Endothelial cell of umbilical vein (primary cell): Measurements from ENCODE around the gene KIF26B. TPM values are rescaled to one million over a fixed set of nuclear protein-coding genes. Genes with fewer than 3 reads are reported as not detected.

Experiments used
- BruUV-seq: library from RNA; stranded (reverse); fragments of 400-500 nt; replicated peaks from 2 replicates; lab custom pipeline; 2021; lab: Mats Ljungman, UMichigan
- CTCF ChIA-PET: fragments of 300-600, 350-600 bp; sonication (Branson Sonifier 250); formaldehyde crosslinking; loops from one replicate; lab custom pipeline; 2021; ENCODE audit warnings: antibody characterized with exemption, inconsistent platforms; lab: Charles Lee
- POLR2A ChIA-PET: fragments of 300-600, 350-600 bp; sonication (Branson Sonifier 250); formaldehyde crosslinking; loops from one replicate; lab custom pipeline; 2021; ENCODE audit warnings: antibody characterized with exemption, inconsistent platforms; lab: Charles Lee
- DNase-seq: peaks from one replicate; pipeline ENCODE4 v3.0.0-alpha.2; 2011; ENCODE audit warnings: low read depth, low spot score
- FAIRE-seq: peaks from 2 replicates; lab custom pipeline; 2011; peaks lifted over from hg19 to GRCh38; lab: Jason Lieb, UNC
- H2AFZ ChIP-seq: 2 replicates; pipeline ENCODE4 v1.6.0; 2012; ENCODE audit warnings: low read depth, low read length, control low read depth, inconsistent platforms
- H3K27ac ChIP-seq: 2 replicates; pipeline ENCODE4 v1.5.1; 2011; ENCODE audit warnings: low read depth, mild to moderate bottlenecking, control low read depth, low read length, moderate library complexity; ENCODE audit not compliant: insufficient read depth
- H3K27me3 ChIP-seq, 2 experiments: 2 replicates each; pipeline versions ENCODE4 v1.6.0 to v1.6.1; 2011; ENCODE audit warnings: low read length in 2 of 2, mixed read lengths in 1 of 2; ENCODE audit not compliant: control insufficient read depth in 2 of 2, insufficient read depth in 2 of 2
- H3K36me3 ChIP-seq, 2 experiments: 2 replicates in 1 of 2; 3 replicates in 1 of 2; pipeline ENCODE4 v1.5.1; 2011; ENCODE audit warnings: low read length in 2 of 2, mild to moderate bottlenecking in 1 of 2, moderate library complexity in 1 of 2; ENCODE audit not compliant: control insufficient read depth in 2 of 2, insufficient read depth in 2 of 2; ENCODE audit errors: extremely low read depth in 1 of 2
- H3K4me1 ChIP-seq: 3 replicates; pipeline ENCODE4 v1.5.1; 2011; ENCODE audit warnings: mild to moderate bottlenecking, low read length; ENCODE audit not compliant: control insufficient read depth, insufficient read depth; ENCODE audit errors: extremely low read depth
- H3K4me2 ChIP-seq: 2 replicates; pipeline ENCODE4 v1.6.1; 2011; ENCODE audit warnings: low read length, control low read depth, mixed read lengths; ENCODE audit not compliant: insufficient read depth
- H3K4me3 ChIP-seq, 3 experiments: fragments of 200-600 bp in 1 of 3; sonication (generic), shearing (Covaris generic) in 1 of 3; replicated peaks in 1 of 3; 2 replicates each; pipeline ENCODE4 v1.5.1; 2011 to 2016; ENCODE audit warnings: control low read depth in 3 of 3, low read length in 3 of 3, mild to moderate bottlenecking in 2 of 3, inconsistent platforms in 1 of 3, low read depth in 1 of 3, moderate library complexity in 1 of 3; ENCODE audit not compliant: insufficient read depth in 1 of 3
- H3K79me2 ChIP-seq: 2 replicates; pipeline ENCODE4 v1.6.0; 2012; ENCODE audit warnings: low read length, inconsistent platforms; ENCODE audit not compliant: control insufficient read depth, insufficient read depth
- H3K9ac ChIP-seq: replicated peaks from 2 replicates; pipeline ENCODE3; 2011; ENCODE audit warnings: low read length, control low read depth; ENCODE audit not compliant: insufficient read depth; ENCODE audit errors: extremely low read depth
- H3K9me1 ChIP-seq: replicated peaks from 3 replicates; pipeline ENCODE4 v1.6.0; 2011; ENCODE audit warnings: mild to moderate bottlenecking, low read length; ENCODE audit not compliant: control insufficient read depth, insufficient read depth; ENCODE audit errors: extremely low read depth
- H3K9me3 ChIP-seq: replicated peaks from 2 replicates; pipeline ENCODE4 v1.5.1; 2012; ENCODE audit warnings: low read length, inconsistent platforms; ENCODE audit not compliant: control insufficient read depth, insufficient read depth
- H4K20me1 ChIP-seq: replicated peaks from 2 replicates; pipeline ENCODE3; 2011; ENCODE audit warnings: mild to moderate bottlenecking, low read length; ENCODE audit not compliant: control insufficient read depth, insufficient read depth; ENCODE audit errors: extremely low read depth
- EZH2 ChIP-seq: IDR thresholded peaks from 2 replicates; pipeline ENCODE4 v1.6.1; 2012; ENCODE audit warnings: borderline replicate concordance, low read depth, mild to moderate bottlenecking, moderate library complexity, low read length, inconsistent platforms; ENCODE audit not compliant: severe bottlenecking
- FOS ChIP-seq: IDR thresholded peaks from 2 replicates; pipeline ENCODE4 v1.6.1; 2011; ENCODE audit warnings: mild to moderate bottlenecking, low read length, moderate library complexity, borderline replicate concordance; ENCODE audit not compliant: insufficient read depth
- GATA2 ChIP-seq: IDR thresholded peaks from 2 replicates; pipeline ENCODE4 v1.7.0; 2011; ENCODE audit warnings: low read depth, mild to moderate bottlenecking, moderate library complexity, mixed read lengths, low read length; ENCODE audit not compliant: insufficient read length, insufficient read depth
- JUN ChIP-seq: IDR thresholded peaks from 2 replicates; pipeline ENCODE4 v1.6.1; 2011; ENCODE audit warnings: borderline replicate concordance, low read depth; ENCODE audit not compliant: insufficient read length, insufficient read depth
- MYC ChIP-seq: IDR thresholded peaks from one replicate; pipeline ENCODE4 v1.6.1; 2011; ENCODE audit warnings: mild to moderate bottlenecking, low read depth, low read length
- POLR2A ChIP-seq: IDR thresholded peaks from 2 replicates; pipeline ENCODE4 v1.6.1; 2012; ENCODE audit warnings: low read depth, mild to moderate bottlenecking, control low read depth, low read length
- POLR2AphosphoS5 ChIP-seq: IDR thresholded peaks from 2 replicates; pipeline ENCODE4 v1.6.1; 2012; ENCODE audit warnings: low read depth, mild to moderate bottlenecking, control low read depth, low read length, moderate library complexity; ENCODE audit not compliant: insufficient read depth
- dilution Hi-C: fragments of 300-500 bp; cut with MboI; formaldehyde crosslinking; loops from one replicate; pipeline ENCODE4 v1.15.0; 2019; ENCODE audit warnings: low sequenced_read_pairs; ENCODE audit not compliant: extremely low pct_ligation_motif_present
- intact Hi-C: fragments of 100-400 bp; cut with micrococcal nuclease; formaldehyde crosslinking; loops from one replicate; pipeline ENCODE4 v1.10.0; 2022
- polyA plus RNA-seq, 4 experiments: library from polyadenylated mRNA; depleted of rRNA in 3 of 4; stranded (reverse) in 3 of 4; unstranded in 1 of 4; fragments of >200 nt; gene quantifications; 2 replicates each; pipeline versions ENCODE4 v1.2.1 to v1.2.3, GENCODE V29; 2011 to 2012; ENCODE audit warnings: missing spikeins in 1 of 4
- total RNA-seq: library from RNA; stranded (reverse); gene quantifications from 2 replicates; pipeline ENCODE4 v1.2.3, GENCODE V29; 2021
- TF ChIP-seq, protein P1 (sequence below), 2 donors: IDR thresholded peaks; 1 replicate in 1 of 2; 2 replicates in 1 of 2; pipeline ENCODE4 v1.5.1; 2011; ENCODE audit warnings: low read length in 2 of 2, mild to moderate bottlenecking in 2 of 2, moderate library complexity in 2 of 2, control low read depth in 1 of 2, inconsistent platforms in 1 of 2, low read depth in 1 of 2; ENCODE audit not compliant: insufficient read depth in 1 of 2; ENCODE audit errors: extremely low read depth in 1 of 2
- TF ChIP-seq, protein P2 (sequence below): IDR thresholded peaks from 2 replicates; pipeline ENCODE4 v1.6.1; 2011; ENCODE audit not compliant: insufficient read depth, insufficient read length

Gene KIF26B
- total and polyA plus RNA-seq, 2 donors (not counting 3 experiments of a cell fraction or from before 2014, with no cell fraction given) = 0.04 to 0.49 TPM

DNA sequence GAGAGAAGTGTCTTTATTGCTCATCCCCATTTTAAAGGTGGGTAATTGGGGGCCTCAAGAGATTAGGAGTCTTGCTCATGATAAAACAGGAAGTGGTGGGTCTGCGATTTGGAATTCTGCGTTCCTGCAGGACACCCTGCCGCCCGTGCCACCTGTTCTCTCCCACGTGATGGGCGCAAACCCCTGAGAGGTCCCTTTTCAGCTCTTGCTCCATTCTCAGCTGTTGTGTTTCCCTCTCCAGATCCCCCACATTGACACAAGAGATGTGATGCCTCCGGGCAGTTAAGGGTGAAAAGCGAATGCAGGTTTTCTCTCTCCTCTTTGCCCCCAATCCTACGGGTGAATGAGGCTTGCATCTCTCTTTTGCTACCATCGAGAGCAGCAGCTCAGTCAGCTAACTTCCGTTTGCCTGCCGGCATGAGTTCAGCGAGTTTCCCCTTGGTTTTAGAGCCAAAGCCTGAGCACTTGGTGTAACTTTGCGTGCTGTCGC lies 57.5 kb downstream of the KIF26B start:
- Histone ChIP-seq H3K9me1 (no peaks in the 10 kb centered on the region), H3K79me2 (no peaks in the 10 kb centered on the region), H3K9ac (no peak overlapping the region), H4K20me1 (no peaks in the 10 kb centered on the region), H3K36me3 (no peaks in the 10 kb centered on the region), H3K27ac (no peak overlapping the region), H2AFZ (no peak overlapping the region), H3K27me3 (no peaks in the 10 kb centered on the region), H3K4me3 (no peak overlapping the region), H3K9me3 (no peaks in the 10 kb centered on the region), H3K4me1 (no peaks in the 10 kb centered on the region), H3K4me2 (no peak overlapping the region)
- POLR2A ChIA-PET = no interaction called here
- BruUV-seq = no TSS peak
- CTCF ChIA-PET = no interaction called here
- FAIRE-seq = no peak
- TF ChIP-seq JUN (no peak), POLR2AphosphoS5 (no peak), FOS (no peak), EZH2 (no peak), GATA2 (no peak), MYC (no peak), POLR2A (no peak)
- TF ChIP-seq, protein P1, sequence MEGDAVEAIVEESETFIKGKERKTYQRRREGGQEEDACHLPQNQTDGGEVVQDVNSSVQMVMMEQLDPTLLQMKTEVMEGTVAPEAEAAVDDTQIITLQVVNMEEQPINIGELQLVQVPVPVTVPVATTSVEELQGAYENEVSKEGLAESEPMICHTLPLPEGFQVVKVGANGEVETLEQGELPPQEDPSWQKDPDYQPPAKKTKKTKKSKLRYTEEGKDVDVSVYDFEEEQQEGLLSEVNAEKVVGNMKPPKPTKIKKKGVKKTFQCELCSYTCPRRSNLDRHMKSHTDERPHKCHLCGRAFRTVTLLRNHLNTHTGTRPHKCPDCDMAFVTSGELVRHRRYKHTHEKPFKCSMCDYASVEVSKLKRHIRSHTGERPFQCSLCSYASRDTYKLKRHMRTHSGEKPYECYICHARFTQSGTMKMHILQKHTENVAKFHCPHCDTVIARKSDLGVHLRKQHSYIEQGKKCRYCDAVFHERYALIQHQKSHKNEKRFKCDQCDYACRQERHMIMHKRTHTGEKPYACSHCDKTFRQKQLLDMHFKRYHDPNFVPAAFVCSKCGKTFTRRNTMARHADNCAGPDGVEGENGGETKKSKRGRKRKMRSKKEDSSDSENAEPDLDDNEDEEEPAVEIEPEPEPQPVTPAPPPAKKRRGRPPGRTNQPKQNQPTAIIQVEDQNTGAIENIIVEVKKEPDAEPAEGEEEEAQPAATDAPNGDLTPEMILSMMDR (IDR thresholded peaks at IDR 0.05; ENCODE audit: extremely low read depth in 1 of 2, insufficient read depth in 1 of 2, low read depth in 1 of 2, low read length in 2 of 2) = no peak
- TF ChIP-seq, protein P2, sequence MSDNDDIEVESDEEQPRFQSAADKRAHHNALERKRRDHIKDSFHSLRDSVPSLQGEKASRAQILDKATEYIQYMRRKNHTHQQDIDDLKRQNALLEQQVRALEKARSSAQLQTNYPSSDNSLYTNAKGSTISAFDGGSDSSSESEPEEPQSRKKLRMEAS = no peak
- dilution Hi-C loops (no loop called here), intact Hi-C loops (no loop called here)
- no peak for DNase-seq
